ENCODE measurements around the gene AKT3.

AKT3 gene

GRCh38 chr1:243500512-243500911 lies 349.5 kb downstream of the AKT3 start:
- no peak for DNase-seq

GRCh38 chr1:243499711-243500110 lies 350.3 kb downstream of the AKT3 start:
- DNase-seq, result no peak

DNA sequence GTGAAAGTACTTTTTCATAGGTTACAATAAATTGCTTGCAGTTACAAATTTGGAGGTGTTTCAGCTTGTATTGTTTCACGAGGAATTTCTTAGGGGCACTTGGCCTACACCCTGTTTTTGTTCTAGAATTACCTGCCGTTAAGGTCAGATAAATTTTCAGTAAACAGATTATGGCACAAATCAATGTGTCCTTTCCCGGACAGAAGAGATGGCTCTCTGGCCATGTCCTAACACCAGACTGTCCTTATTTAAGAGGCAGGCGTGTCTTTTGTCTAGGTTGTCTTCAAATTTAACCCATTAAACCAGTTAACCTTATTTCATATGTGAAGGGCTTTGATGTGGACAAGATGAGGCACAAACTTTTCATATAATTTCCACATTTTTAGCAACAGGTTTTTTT lies 350.8 kb downstream of the AKT3 start:
- DNase-seq, result no peak

GRCh38 chr1:243497939-243498681 lies 351.9 kb downstream of the AKT3 start:
- no peak for DNase-seq

DNA sequence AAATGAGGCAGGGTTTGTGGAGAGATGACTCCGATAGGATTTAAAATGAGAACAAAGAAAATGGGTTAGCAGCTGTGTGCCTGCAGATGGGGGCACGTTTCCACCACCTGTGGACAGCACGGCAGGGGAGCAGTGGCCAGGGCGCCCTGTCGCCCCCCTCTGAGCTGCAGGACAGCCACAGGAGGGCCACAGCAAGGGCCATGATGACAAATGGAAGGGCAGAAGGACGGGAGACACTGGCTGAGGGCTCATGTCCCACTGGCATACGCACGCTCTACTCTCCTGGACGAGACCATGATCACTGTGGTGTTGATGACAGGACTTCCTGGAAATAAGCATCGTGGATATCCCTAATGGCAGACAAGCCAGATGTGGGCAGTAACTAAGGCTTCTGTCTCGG lies 353.2 kb downstream of the AKT3 start:
- DNase-seq, result no peak

DNA sequence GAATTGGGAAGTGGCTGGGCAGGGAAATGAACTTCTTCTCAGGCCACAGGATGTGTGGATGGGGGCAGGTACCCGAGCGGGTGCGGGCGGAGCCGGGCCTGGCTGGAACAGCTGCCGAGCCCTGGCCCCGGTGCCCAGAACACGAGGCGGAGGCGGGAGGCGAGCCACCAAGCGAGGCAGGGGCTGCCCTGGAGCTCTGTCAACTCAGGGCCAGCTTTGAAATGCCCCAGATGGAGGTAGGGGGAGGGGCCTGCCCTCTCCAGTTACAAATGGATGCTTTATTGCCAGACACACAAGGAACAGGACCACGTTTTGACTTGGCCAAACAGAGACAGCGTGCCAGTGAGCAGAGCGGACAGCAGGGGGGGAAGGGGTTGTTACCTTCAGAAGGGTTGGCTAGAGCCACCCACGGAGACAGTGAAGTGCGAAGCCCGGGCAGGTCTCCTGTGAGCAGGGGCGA lies 353.8 kb downstream of the AKT3 start:
- DNase-seq, result no peak

- DNase-seq, result peak; percentile 88
Observed at GRCh38 chr1:243495442-243496186, 354.4 kb downstream of the AKT3 start.

DNA sequence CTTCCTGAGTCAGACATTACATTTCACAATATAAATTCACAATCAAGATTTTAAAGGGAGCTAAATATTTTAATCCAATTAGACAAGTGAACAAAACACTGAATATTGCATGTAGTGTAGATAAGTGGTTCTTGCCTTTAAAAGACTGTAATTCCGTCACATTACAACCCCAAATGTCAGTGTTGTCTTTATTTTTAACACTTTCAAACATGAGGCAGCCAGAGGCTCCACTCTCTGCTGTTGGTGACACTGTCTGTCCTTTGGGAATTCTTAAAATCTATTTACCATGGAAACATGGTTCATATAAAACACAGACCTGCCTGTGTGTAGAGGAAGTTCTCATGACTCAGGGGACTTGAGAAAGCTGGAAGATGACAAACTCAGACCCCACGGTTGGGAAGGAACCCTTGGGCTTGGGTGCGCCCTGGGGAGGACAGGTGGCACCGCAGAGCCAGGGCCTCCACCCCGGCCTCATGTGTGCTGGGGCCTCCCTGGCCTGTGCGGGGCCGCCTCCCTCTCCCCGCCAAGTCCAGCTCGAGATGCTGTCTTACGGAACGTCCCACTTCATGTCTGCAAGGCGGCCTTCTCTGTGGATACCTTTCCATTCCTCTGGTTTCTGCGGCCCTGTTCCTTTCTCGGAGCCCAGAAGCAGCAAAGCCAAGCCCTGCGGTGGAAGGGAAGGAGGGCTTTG lies 355.2 kb downstream of the AKT3 start:
- DNase-seq, result no peak

DNA sequence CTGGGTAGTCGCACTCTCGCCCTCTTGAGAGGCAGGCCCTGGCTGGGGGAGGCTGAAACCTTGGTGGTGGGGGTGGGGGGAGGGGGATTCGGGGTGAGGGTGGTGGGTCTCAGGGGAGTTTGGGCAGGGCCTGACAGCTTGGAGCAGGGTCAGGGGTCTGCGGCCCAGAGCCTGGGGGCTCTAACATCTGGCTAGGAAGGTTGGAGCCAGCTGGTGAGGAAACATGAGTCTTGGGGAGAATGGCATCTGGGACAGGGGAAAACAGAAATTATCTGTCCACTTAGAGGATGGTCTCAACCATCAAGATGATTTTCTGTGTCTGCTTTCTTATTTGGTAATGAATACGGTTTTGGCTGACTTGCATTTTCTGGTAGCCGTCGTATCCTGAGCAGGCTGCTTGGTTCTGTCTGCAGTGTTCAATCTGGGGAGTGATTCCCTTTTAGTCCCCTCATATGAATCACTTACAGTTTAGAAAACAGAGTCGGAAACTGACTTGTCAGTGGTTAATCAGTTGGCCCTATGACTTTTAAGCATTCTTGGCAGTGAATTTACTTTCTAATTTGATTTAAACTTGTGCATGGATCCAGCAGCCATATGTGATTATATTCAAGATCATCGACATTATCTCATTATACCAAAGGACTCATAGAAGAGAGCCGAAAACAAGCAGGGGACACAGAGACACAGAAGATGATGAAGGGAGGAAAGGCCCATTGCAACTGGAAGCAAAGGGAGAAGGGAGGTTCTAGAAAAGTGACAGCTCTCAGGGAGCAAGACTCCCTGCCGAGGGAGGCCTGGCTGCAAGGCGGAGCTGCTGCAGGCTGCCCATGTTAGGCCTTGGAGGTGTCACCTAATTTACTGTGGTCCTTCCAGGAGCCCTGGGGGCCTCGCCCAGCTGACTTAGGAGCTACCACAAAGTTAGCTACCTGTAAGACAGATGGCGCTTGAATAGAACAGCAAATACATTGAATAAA lies 356.6 kb downstream of the AKT3 start:
- no peak for DNase-seq

DNA sequence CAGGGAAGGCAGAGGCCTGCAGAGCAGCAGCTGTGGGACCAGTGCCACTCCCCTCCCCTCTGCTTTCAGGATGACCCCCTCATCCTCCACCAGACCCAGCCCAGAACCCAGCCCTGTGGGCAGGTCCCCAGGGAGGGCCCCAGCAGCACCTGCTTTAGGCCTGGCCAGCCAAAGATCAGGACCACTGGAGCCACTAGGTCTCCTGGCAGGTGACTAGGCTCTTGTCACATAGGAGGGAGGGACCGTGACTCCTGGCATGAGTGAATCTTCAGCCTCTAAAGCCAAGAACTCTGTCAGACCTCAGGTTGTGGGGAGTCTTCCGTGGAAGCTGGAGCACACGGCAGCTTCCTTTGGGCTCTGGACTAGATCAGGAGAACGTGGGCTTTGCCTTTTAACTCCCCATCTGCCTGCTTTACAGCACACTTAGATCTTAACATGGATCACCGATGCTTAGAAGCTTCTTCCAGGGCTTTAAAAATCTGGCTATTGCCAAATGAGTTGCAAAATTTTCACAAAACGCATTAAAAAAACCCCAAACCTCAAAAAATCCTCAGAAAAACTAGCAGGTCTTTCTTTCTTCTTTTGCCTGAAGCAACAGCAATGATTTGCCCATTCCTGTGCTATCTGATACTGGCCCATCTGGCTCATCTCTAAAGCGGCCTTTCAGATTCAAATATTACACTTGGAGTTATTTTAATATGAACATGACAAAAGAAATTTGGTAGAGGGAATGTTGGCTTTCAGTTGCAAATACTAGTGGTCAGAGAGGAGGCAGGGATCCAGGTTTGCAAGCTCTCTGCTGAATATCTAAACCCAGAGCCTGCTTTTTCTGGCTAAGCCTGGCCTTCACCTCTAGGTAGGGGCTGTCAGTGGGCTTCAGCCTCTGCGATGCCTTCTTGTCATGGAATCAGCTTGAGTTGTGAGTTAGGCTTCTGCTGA lies 359.0 kb downstream of the AKT3 start:
- DNase-seq, result no peak

- DNase-seq, result no peak
Observed at GRCh38 chr1:243489681-243490546, 360.1 kb downstream of the AKT3 start.

DNA sequence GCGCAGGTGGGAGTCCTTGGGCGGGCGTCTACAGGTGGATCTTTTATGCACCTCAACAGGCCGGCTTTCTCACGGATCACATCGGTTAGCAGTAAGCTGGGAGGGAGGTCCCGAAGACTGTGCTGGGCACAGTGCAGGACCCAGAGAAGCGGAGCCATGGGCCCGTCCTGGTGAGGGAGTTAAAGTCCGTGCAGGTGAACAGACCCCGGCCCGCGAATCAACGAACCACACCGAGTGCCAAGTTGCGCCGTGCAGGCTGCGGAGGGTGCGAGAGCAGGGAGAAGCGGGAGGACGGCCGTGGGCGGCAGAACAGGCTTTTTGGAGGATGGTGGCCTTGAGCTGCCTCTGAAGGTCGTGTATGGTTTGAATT lies 360.9 kb downstream of the AKT3 start:
- no peak for DNase-seq

DNA sequence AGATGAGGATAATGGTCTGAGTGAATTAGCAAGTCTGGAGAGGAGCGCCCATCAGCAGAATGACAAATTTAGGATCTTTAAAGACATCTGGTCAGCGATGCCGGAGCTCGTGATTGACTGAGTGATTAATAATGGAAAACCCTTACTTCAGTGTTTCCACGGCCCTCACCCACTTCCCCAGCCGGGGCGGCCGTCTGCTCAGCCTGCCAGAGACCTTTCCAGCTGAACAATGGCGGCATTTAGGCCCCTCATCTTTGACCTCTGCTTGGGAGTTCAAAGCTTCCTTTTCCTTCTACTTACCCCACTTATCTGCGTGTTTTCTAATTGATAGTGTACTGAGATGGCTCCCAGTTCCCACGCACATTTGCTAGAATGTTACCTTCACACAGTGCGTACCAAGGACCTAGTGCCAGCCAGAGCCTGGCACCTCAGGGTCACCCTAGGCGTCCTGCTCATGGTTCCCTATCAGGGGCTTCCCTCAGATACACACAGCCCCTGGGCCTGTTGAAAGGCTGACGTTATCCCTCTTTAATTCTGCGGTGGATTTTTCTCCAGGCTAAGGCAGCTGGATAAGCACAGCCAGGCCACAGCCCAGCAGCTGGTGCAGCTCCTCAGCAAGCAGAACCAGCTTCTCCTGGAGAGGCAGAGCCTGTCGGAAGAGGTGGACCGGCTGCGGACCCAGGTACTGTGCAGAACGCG lies 361.4 kb downstream of the AKT3 start:
- no peak for DNase-seq

GRCh38 chr1:243487649-243488227 lies 362.3 kb downstream of the AKT3 start:
- no peak for DNase-seq

DNA sequence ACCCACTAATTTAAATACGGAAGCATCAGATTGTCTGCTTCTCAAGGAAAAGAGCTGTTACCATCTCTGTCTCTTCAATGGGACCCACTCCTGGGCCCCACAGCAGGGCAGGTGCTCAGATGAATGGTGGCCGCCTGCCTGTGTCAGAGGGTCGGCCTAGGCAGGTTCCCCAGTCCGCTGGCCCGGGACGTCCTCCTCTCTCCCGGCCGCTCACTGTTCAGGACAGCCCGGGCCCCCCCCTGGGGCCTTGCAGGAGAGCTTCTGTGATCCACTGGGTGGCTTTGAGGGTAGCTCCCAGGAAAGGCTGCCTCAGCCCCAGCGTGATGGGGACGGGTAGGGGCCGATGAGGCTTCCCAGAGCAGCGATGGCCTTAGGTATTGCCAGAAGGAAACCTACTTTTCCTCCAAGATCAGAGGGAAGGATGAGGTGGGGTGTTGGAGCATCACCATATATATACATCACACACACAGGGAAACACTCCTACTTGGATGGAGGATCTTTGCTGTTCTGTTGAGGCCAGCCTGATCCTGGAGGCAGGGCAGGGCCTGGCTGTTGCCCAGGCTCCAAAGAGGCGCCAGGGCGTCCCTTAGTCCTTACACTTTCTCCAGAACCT lies 362.9 kb downstream of the AKT3 start:
- DNase-seq, result no peak

- no peak for DNase-seq
Observed at GRCh38 chr1:243483952-243484351, 366.1 kb downstream of the AKT3 start.

DNA sequence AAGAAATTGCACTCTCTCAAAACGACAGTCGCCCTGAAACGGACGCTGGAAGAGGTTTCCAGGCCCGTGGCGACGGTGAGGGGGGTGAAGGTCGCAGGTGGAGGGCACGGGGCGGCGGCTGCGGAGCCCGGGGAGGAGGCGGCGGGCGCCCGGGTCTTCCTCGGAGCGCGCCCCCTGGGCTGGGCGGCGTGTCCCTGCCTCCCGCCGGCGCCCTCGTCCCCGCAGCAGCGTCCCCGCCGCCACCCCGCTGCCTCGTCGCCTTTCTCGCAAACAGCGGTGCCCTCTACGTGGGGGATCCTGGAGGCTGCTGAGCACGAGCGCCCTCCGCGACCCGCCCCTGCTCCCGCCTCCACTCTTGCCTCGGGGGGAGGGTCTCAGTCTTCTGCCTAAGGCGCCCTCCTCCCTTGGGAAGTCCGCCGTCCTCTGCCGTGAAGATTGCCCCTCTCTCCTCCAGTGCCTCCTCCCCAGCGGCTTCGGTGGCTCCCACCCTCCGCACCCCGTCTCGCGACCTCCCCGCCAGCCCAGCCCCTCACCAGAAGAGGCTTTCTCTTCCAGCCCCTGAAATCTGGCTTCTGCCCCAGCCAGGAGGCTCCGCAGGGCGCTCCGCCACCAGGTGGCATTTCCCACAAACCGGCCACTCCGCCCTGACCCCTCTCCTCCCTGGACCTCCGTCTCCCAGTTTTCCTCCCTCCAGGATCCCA lies 366.8 kb downstream of the AKT3 start:
- no peak for DNase-seq

Measured in suppressor macrophage treated with lipopolysaccharide for 4 hours (primary cell).